Suprapubic skin (tissue), 4 donors: Measurements from ENCODE around the gene CPD. TPM values are rescaled to one million over a fixed set of nuclear protein-coding genes. Genes with fewer than 3 reads are reported as not detected.
"Not testable (repeated sequence)": the region's sequence is repeated elsewhere in the genome, so short reads cannot be mapped to it uniquely, and the experiment has no call there.

Source experiments
- DNase-seq, 2 donors: peaks; one replicate each; pipeline ENCODE4 v3.0.0-alpha.2; 2019; ENCODE audit warnings: low spot score in 2 of 2
- H3K27ac ChIP-seq: fragments of 200-600 bp; sonication (generic); one replicate; pipeline ENCODE4 v1.5.1; 2019
- H3K27me3 ChIP-seq: fragments of 200-600 bp; sonication (generic); one replicate; pipeline ENCODE4 v1.5.1; 2019
- H3K36me3 ChIP-seq: fragments of 200-600 bp; sonication (generic); one replicate; pipeline ENCODE4 v1.5.1; 2019
- H3K4me1 ChIP-seq: fragments of 200-600 bp; sonication (generic); one replicate; pipeline ENCODE4 v1.5.1; 2019
- H3K4me3 ChIP-seq: fragments of 200-600 bp; sonication (generic); one replicate; pipeline ENCODE4 v1.5.1; 2019; ENCODE audit warnings: mild to moderate bottlenecking
- H3K9me3 ChIP-seq: fragments of 200-600 bp; sonication (generic); one replicate; pipeline ENCODE4 v1.5.1; 2019
- EP300 ChIP-seq: sonication (generic); formaldehyde crosslinking; IDR thresholded peaks from one replicate; pipeline ENCODE4 v1.6.1; 2017; ENCODE audit warnings: antibody characterized with exemption
- POLR2A ChIP-seq, 2 donors: fragments of 450-650 bp; IDR thresholded peaks; one replicate each; pipeline ENCODE4 v1.6.1; 2017; ENCODE audit warnings: antibody characterized with exemption in 2 of 2, mild to moderate bottlenecking in 2 of 2, moderate library complexity in 2 of 2
- POLR2AphosphoS5 ChIP-seq, 3 donors: sonication (generic); formaldehyde crosslinking; IDR thresholded peaks; one replicate each; pipeline ENCODE4 v1.6.1; 2017; ENCODE audit warnings: antibody characterized with exemption in 3 of 3
- WGBS: methylation state at CpG from one replicate; pipeline ENCODE4 v1.1.5; 2018; 5-methylcytosine and 5-hydroxymethylcytosine counted together
- total RNA-seq, 4 donors: library from RNA; depleted of rRNA; stranded (reverse); fragments of >200 nt; gene quantifications; one replicate each; pipeline ENCODE4 v1.1.0, GENCODE V29; 2016
- TF ChIP-seq, protein P1 (sequence below), 2 donors: fragments of 200-600 bp in 1 of 2; fragments of 450-650 bp in 1 of 2; sonication (generic) in 1 of 2; IDR thresholded peaks; one replicate each; pipeline ENCODE4 v1.5.1; 2016 to 2019; ENCODE audit warnings: antibody characterized with exemption in 2 of 2, mild to moderate bottlenecking in 1 of 2, moderate library complexity in 1 of 2

CPD gene
- total RNA-seq, 4 donors from 2014 or later = 38.9 to 60.5 (median 49.4) TPM

GRCh38 chr17:30349252-30349651, 29.5 kb upstream of the CPD start:
- peaks cover 12% of the 10 kb centered on the region for H3K4me1 ChIP-seq
- no peaks in the 10 kb centered on the region for H3K36me3 ChIP-seq
- H3K9me3 ChIP-seq = no peaks in the 10 kb centered on the region
- H3K27ac ChIP-seq = no peak overlapping the region
- no peak overlapping the region for H3K4me3 ChIP-seq
- TF ChIP-seq POLR2AphosphoS5 (IDR thresholded peaks at IDR 0.05) = no peak
- TF ChIP-seq EP300 = no peak
- TF ChIP-seq POLR2A (IDR thresholded peaks at IDR 0.05) = no peak
- TF ChIP-seq, protein P1, sequence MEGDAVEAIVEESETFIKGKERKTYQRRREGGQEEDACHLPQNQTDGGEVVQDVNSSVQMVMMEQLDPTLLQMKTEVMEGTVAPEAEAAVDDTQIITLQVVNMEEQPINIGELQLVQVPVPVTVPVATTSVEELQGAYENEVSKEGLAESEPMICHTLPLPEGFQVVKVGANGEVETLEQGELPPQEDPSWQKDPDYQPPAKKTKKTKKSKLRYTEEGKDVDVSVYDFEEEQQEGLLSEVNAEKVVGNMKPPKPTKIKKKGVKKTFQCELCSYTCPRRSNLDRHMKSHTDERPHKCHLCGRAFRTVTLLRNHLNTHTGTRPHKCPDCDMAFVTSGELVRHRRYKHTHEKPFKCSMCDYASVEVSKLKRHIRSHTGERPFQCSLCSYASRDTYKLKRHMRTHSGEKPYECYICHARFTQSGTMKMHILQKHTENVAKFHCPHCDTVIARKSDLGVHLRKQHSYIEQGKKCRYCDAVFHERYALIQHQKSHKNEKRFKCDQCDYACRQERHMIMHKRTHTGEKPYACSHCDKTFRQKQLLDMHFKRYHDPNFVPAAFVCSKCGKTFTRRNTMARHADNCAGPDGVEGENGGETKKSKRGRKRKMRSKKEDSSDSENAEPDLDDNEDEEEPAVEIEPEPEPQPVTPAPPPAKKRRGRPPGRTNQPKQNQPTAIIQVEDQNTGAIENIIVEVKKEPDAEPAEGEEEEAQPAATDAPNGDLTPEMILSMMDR (IDR thresholded peaks at IDR 0.05) = no peak
- no peak for DNase-seq
- H3K27me3 ChIP-seq = no peaks in the 10 kb centered on the region
- 90% methylated on average over 1 of the region's 1 CpG for WGBS

- H3K4me1 ChIP-seq, H3K27ac ChIP-seq, H3K27me3 ChIP-seq, H3K36me3 ChIP-seq, H3K9me3 ChIP-seq, DNase-seq, H3K4me3 ChIP-seq: not testable (repeated sequence)
- WGBS = 92% methylated on average over 4 of the region's 4 CpGs
Measured at GRCh38 chr17:30351263-30351662, 27.5 kb upstream of the CPD start.

GRCh38 chr17:30351735-30352134, 27.0 kb upstream of the CPD start:
- Histone ChIP-seq H3K36me3 (no peaks in the 10 kb centered on the region), H3K4me3 (no peak overlapping the region), H3K4me1 (no peaks in the 10 kb centered on the region), H3K27me3 (no peaks in the 10 kb centered on the region), H3K9me3 (no peaks in the 10 kb centered on the region), H3K27ac (no peak overlapping the region)
- WGBS = 93% methylated on average over 2 of the region's 2 CpGs
- DNase-seq = no peak
- TF ChIP-seq, protein P1 (IDR thresholded peaks at IDR 0.05) = no peak
- TF ChIP-seq POLR2A (IDR thresholded peaks at IDR 0.05) (no peak), POLR2AphosphoS5 (IDR thresholded peaks at IDR 0.05) (no peak), EP300 (no peak)

- Histone ChIP-seq H3K9me3 (no peaks in the 10 kb centered on the region), H3K4me3 (no peak overlapping the region), H3K27me3 (no peaks in the 10 kb centered on the region), H3K27ac (no peak overlapping the region), H3K4me1 (no peaks in the 10 kb centered on the region), H3K36me3 (no peaks in the 10 kb centered on the region)
- TF ChIP-seq POLR2A (IDR thresholded peaks at IDR 0.05) = no peak
- TF ChIP-seq EP300 = no peak
- TF ChIP-seq POLR2AphosphoS5 (IDR thresholded peaks at IDR 0.05) = no peak
- TF ChIP-seq, protein P1 (IDR thresholded peaks at IDR 0.05) = no peak
- WGBS = 72% methylated on average over 2 of the region's 2 CpGs
- no peak for DNase-seq
Measured at GRCh38 chr17:30352240-30352814, 26.4 kb upstream of the CPD start.

DNA sequence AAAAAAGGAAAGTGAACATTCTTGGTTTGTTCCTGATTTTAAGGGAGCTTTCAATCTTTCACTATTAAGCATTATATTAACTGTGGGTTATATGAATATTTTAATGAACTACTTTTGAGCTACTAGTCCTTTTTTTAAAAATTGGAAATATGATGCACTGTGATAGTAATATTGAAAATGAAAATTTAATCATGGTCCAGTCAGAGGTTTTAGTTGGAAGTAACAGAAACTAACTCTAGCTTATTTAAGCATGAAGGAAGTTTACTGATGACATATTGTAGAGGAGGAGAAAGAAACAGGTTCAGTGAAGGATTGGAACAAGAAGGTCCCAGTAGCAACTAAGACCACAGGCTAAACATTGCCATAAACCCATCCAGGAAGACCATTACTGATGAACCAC, 24.0 kb upstream of the CPD start:
- Histone ChIP-seq H3K27ac (no peak overlapping the region), H3K4me1 (no peaks in the 10 kb centered on the region), H3K27me3 (no peaks in the 10 kb centered on the region), H3K36me3 (no peaks in the 10 kb centered on the region), H3K9me3 (no peaks in the 10 kb centered on the region), H3K4me3 (no peak overlapping the region)
- no peak for DNase-seq
- TF ChIP-seq EP300 (no peak), POLR2A (IDR thresholded peaks at IDR 0.05) (no peak)
- TF ChIP-seq, protein P1 (IDR thresholded peaks at IDR 0.05) = no peak

GRCh38 chr17:30357476-30357875, 21.3 kb upstream of the CPD start:
- Histone ChIP-seq H3K27me3 (no peaks in the 10 kb centered on the region), H3K4me3 (no peak overlapping the region), H3K36me3 (no peaks in the 10 kb centered on the region), H3K4me1 (no peaks in the 10 kb centered on the region), H3K9me3 (peaks cover 5% of the 10 kb centered on the region), H3K27ac (no peak overlapping the region)
- TF ChIP-seq POLR2AphosphoS5 (IDR thresholded peaks at IDR 0.05) (no peak), POLR2A (IDR thresholded peaks at IDR 0.05) (no peak)
- no peak for DNase-seq
